Fibroblast of skin of abdomen (primary cell): ENCODE measurements around the gene IGSF5.
A peak's percentile ranks its signal among the peaks of the same experiment; 100 is the strongest.

Source experiments
- DNase-seq: peaks from one replicate; pipeline ENCODE4 v3.0.0-alpha.2; 2013

The IGSF5 gene

DNA sequence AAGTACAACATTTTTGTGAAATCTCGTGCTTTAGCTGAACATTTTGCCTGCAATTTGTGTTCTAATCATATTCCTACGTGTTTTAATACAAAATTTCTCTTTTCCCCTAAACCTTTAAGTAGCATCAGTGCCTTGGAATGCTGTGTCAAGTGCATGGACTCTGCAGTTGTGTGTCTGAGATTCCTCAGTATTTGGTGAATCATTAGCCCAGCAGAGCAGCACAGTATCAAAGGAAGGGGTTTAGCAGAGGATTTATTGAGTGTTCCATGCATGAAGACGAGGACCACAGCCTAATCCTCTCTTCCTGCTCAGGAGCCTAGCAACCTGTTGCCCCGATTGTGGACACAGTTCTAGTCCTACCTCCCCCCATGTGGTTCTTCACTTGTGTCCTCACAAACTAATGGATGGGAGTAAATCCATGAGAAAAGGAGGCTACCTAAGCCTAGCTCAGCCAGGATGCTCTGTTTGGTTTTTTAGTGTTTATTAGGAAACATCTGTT lies 92.9 kb downstream of the IGSF5 start:
- DNase-seq, result peak; percentile 46

- DNase-seq, result no peak
Measured at GRCh38 chr21:39840373-39841097, 95.6 kb downstream of the IGSF5 start.

DNA sequence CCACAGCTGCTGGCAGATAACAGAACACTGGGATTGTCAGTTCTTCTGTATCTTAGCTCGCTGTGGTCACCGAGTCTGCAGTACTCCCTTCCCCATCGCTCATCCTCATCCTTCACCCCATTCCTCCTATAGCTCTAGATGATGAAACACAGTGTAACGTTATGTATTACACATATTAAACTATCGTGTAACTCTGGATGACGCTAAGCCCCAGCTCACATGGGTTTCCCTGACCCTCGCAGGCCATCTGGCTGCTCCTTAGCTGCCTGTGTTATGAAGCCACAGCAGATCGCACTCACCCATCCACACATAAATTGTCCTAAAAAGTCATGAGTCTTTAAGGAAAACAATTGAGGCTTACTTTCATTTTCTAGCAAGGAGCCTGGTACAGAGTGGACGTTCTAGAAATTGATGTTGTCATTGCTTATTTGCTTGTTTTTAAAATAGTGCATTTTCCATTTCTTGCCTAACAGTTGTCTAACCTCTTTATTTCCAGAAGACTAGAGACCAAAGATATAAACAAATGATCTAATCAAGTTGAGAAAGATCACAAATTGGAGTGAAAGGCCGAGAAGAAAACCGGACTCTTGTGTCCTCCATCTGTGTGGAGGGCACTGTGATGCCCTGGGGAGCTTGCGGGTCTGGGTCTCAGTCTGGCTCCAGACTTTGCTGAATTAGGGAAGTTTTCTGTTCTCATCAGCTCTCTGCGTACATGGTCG lies 97.9 kb downstream of the IGSF5 start:
- peak; percentile 83 for DNase-seq

- DNase-seq, result no peak
Measured at GRCh38 chr21:39843483-39843882, 98.5 kb downstream of the IGSF5 start.

DNA sequence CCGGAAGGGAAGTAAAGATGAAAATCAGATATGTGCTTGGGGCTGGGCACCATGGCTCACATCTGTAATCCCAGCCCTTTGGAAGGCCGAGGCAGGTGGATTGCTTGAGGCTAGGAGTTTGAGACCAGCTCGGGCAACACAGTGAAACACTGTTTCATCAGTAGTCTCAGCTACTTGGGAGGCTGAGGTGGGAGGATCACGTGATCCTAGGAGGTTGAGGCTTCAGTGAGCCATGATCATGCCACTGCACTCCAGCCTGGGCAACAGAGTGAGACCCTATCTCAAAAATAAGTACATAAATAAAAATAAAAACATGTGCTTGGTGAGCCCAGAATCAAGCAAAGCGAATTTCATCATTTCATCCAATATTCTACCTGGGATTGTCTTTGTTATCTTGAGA lies 98.9 kb downstream of the IGSF5 start:
- DNase-seq, result no peak

- DNase-seq, result peak; percentile 88
Measured at GRCh38 chr21:39845571-39846130, 100.7 kb downstream of the IGSF5 start.

DNA sequence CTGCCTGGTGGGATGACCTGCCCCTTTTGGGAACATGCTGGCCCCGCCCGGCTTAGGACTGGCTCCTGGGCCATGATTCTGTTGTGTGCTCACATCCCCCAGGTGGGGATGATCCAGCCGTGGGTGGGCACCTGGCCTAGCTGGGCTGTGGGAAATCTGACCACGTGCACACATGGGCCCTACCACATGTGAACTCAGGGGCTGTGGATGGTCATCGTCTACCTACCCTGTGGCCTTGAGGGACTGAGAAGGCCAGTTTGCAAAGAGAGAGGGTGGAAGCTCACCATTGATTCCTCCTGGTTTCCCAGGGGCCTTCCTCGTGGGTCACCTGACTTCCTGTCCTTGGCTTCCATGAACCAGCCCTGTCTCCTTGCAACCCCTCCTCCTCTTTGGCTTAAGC lies 102.9 kb downstream of the IGSF5 start:
- no peak for DNase-seq

- peak; percentile 93 for DNase-seq
Measured at GRCh38 chr21:39849014-39849655, 104.2 kb downstream of the IGSF5 start.

DNA sequence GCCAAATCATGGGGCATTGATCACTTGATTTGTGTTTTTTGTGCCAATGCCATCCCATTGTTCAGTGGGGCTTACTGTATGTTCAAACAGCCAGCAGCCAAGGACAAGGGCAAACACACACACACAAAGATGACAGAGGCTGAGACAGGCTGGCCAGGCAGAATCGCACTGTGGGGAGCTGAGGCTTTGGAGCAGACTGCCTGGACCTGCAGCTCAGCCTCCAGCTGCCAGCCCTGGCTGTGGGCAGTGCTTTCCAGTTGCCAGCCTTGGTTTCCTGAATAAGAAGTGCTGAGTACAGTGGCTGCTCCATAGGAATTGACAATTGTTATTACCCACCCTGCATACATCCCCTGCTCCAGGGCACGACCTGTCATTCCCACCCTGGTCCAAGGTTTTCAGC lies 105.3 kb downstream of the IGSF5 start:
- no peak for DNase-seq

GRCh38 chr21:39851002-39851618 lies 106.1 kb downstream of the IGSF5 start:
- no peak for DNase-seq
